Measurements from ENCODE around the gene MAZ. TPM values are rescaled to one million over a fixed set of nuclear protein-coding genes. Genes with fewer than 3 reads are reported as not detected.
A peak's percentile ranks its signal among the peaks of the same experiment; 100 is the strongest.

The MAZ gene
- polyA plus RNA-seq, 1 donor = 236 TPM

DNA sequence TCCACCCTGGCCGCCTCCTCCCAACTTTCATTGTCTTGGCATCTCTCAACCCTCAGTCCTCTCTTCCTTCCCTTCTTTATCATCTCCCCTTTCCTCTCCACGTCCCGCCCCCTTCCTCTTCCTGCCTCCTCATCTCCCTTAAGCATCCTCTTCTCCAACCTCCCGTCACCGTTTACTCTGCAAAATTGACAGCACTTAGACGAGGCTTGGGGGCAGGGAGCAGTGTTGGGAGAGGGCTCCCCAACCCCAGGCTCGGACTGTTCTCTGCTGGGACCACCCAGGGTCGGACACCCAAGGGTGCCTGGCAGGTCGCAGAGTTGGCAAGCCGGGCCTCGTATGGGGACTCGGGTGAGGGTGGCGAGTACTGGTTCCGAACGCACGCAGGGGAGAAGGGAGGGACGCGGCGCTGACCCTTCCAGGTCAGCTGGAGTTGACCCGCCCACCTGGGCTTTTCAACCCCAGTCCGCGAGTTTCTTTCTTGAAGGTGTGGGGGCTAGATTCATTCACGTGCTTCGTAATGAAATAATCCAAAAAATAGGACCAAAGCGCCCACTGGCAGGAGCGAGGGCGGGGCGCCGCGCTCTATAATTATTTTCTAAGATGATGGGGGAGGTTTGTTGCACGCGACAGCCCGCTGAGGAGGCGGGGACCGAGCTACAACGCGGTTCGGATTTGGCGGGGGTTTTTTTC lies 8.8 kb downstream of the MAZ start:
- peaks cover 44% of the 10 kb centered on the region for H3K4me1 ChIP-seq (ENCODE audit: control insufficient read depth, insufficient read depth, low read length)
- peaks cover 14% of the 10 kb centered on the region for H3K27me3 ChIP-seq (ENCODE audit: control insufficient read depth, insufficient read depth, low read length)
- H3K27ac ChIP-seq (ENCODE audit: low read length) = peak overlapping the region; percentile 91
- DNase-seq = peak in 1 of 2 donors; percentile 17
- peaks cover 23% of the 10 kb centered on the region for H3K36me3 ChIP-seq (ENCODE audit: control insufficient read depth, insufficient read depth, low read length)
- 41% methylated on average over 4 of the region's 39 CpGs for WGBS (ENCODE audit: insufficient coverage, low lambda C conversion rate)
- H3K4me3 ChIP-seq (ENCODE audit: low read length) = peak overlapping the region; percentile 83
- H3K9me3 ChIP-seq (ENCODE audit: control insufficient read depth, low read depth, low read length) = no peaks in the 10 kb centered on the region

DNA sequence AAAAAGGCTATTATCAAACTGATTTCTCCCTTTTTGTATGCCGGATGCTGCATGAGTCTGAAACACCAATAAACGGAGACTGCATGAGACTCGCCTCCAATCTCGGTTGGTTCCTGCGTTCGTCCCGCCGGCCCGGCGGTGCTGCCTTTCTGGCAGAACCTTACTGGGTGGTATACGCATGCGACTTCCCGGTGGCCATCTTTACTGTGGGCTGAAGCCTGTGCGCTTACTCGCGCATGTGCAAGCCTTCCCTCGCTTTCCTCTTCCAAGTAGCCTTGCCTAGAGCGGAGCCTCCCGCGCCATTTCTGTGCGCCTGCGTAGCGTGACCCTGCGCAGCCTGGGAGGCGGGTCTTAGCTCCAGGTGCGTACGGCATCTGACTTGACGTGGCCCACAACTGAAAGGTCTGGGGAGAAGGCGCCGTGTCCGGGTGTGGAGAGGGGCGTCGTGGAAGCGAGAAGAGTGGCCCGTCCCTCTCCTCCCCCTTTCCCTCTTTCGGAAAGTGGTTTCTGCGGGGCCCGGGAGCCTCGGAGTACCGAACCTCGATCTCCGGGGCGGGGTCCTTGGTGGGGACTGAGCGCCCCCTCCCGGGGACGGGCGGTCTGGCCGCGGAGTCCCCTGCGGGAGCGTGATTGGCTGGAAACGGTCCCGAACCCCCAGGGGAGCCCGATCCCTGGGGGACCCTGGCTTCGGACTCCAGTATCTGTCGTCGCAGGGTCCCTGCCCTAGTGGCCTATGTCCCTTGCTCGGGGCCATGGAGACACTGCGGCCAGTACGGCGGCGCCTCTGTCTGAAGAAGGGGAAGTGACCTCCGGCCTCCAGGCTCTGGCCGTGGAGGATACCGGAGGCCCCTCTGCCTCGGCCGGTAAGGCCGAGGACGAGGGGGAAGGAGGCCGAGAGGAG lies 9.7 kb downstream of the MAZ start, which contains the start of gene PAGR1:
PAGR1 (plus strand) TSS at position 360 of the 901 bp plus-strand sequence; CDS start at position 734, 374 bp downstream.
- no peaks in the 10 kb centered on the region for H3K9me3 ChIP-seq (ENCODE audit: control insufficient read depth, low read depth, low read length)
- H3K4me3 ChIP-seq (ENCODE audit: low read length) = peak within 1 kb of the TSS; percentile 83
- peaks cover 36% of the 10 kb centered on the region for H3K4me1 ChIP-seq (ENCODE audit: control insufficient read depth, insufficient read depth, low read length)
- WGBS (ENCODE audit: insufficient coverage, low lambda C conversion rate) = no CpG with 5 or more reads among the region's 70 CpGs
- H3K27ac ChIP-seq (ENCODE audit: low read length) = peak within 1 kb of the TSS; percentile 91
- peaks cover 19% of the 10 kb centered on the region for H3K36me3 ChIP-seq (ENCODE audit: control insufficient read depth, insufficient read depth, low read length)
- H3K27me3 ChIP-seq (ENCODE audit: control insufficient read depth, insufficient read depth, low read length) = peaks cover 14% of the 10 kb centered on the region
- peak; percentile 99 to 100 for DNase-seq

DNA sequence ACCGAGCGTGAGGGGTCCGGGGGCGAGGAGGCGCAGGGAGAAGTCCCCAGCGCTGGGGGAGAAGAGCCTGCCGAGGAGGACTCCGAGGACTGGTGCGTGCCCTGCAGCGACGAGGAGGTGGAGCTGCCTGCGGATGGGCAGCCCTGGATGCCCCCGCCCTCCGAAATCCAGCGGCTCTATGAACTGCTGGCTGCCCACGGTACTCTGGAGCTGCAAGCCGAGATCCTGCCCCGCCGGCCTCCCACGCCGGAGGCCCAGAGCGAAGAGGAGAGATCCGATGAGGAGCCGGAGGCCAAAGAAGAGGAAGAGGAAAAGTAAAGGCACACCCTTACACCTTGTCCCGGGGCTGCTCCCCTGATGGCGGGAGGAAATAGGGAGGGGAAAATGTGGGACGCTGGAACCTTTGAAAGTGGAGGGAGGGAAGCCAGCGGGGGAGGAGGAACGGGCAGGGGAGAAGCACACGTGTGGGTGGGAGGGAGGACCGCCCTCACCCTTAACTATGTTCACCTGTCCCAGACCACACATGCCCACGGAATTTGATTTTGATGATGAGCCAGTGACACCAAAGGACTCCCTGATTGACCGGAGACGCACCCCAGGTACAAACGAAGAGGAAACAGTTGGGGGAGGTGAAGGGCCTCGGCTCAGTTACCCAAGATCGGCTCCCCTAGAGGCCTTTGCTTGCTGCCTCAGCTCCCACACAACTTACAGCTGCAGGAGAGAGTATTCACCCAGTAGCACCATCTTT lies 10.5 kb downstream of the MAZ start:
- DNase-seq = peak in 1 of 2 donors; percentile 75
- peaks cover 38% of the 10 kb centered on the region for H3K4me1 ChIP-seq (ENCODE audit: control insufficient read depth, insufficient read depth, low read length)
- H3K27me3 ChIP-seq (ENCODE audit: control insufficient read depth, insufficient read depth, low read length) = peaks cover 14% of the 10 kb centered on the region
- no CpG with 5 or more reads among the region's 37 CpGs for WGBS (ENCODE audit: insufficient coverage, low lambda C conversion rate)
- H3K4me3 ChIP-seq (ENCODE audit: low read length) = peak overlapping the region; percentile 83
- H3K36me3 ChIP-seq (ENCODE audit: control insufficient read depth, insufficient read depth, low read length) = peaks cover 19% of the 10 kb centered on the region
- peak overlapping the region; percentile 91 for H3K27ac ChIP-seq (ENCODE audit: low read length)
- no peaks in the 10 kb centered on the region for H3K9me3 ChIP-seq (ENCODE audit: control insufficient read depth, low read depth, low read length)

DNA sequence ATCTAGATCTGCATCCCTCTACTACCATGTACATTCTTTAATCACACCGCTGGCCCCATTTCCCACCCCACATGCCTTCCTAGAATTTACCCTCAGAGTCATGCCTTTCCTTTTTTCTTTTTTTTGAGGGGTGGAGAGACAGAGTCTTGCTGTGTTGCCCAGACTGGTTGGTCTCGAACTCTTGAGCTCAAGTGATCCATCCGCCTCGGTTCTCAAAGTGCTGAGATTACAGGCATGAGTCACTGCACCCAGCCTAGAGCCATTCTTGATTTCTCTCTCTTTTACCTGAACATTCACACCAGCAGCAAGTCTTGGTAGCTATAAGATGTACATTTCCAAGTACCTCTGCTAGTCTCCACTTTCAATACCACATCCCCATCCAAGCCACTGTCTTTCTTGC lies 11.8 kb downstream of the MAZ start:
- peaks cover 19% of the 10 kb centered on the region for H3K36me3 ChIP-seq (ENCODE audit: control insufficient read depth, insufficient read depth, low read length)
- WGBS (ENCODE audit: insufficient coverage, low lambda C conversion rate) = 100% methylated on average over 1 of the region's 4 CpGs
- peaks cover 4% of the 10 kb centered on the region for H3K27me3 ChIP-seq (ENCODE audit: control insufficient read depth, insufficient read depth, low read length)
- DNase-seq = no peak
- H3K4me1 ChIP-seq (ENCODE audit: control insufficient read depth, insufficient read depth, low read length) = peaks cover 40% of the 10 kb centered on the region
- no peak overlapping the region for H3K4me3 ChIP-seq (ENCODE audit: low read length)
- H3K9me3 ChIP-seq (ENCODE audit: control insufficient read depth, low read depth, low read length) = no peaks in the 10 kb centered on the region
- no peak overlapping the region for H3K27ac ChIP-seq (ENCODE audit: low read length)

DNA sequence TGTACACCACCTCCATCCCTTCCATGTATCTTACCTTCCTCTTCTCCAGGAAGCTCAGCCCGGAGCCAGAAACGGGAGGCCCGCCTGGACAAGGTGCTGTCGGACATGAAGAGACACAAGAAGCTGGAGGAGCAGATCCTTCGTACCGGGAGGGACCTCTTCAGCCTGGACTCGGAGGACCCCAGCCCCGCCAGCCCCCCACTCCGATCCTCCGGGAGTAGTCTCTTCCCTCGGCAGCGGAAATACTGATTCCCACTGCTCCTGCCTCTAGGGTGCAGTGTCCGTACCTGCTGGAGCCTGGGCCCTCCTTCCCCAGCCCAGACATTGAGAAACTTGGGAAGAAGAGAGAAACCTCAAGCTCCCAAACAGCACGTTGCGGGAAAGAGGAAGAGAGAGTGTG lies 13.2 kb downstream of the MAZ start:
- no peaks in the 10 kb centered on the region for H3K9me3 ChIP-seq (ENCODE audit: control insufficient read depth, low read depth, low read length)
- peak in 1 of 2 donors; percentile 40 for DNase-seq
- H3K4me1 ChIP-seq (ENCODE audit: control insufficient read depth, insufficient read depth, low read length) = peaks cover 54% of the 10 kb centered on the region
- peak overlapping the region; percentile 94 for H3K27ac ChIP-seq (ENCODE audit: low read length)
- WGBS (ENCODE audit: insufficient coverage, low lambda C conversion rate) = no CpG with 5 or more reads among the region's 15 CpGs
- H3K36me3 ChIP-seq (ENCODE audit: control insufficient read depth, insufficient read depth, low read length) = peaks cover 19% of the 10 kb centered on the region
- H3K27me3 ChIP-seq (ENCODE audit: control insufficient read depth, insufficient read depth, low read length) = no peaks in the 10 kb centered on the region
- H3K4me3 ChIP-seq (ENCODE audit: low read length) = peak overlapping the region; percentile 65

DNA sequence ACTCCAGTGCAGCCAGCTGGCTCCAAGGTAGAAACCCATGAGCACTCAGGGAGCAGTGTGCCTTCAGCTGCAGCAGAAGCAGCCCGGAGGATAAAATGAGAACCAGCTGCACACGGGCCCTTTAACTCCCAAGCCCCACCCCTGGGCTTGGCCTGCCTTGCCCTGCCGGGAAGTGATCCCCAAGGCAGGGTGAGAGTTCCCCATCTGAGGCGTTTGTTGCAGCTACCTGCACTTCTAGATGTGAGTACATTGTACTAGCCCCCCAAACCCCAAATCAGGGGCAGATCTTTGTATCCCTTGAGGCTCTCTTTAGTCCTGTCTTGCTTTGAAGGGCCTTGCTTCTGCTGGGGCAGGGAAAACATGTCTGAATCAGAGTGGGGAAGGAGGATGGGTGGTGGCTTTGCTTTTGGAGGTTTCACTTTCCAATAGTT lies 14.0 kb downstream of the MAZ start, which contains the start of gene MVP:
MVP (plus strand) TSS at position 192 of the 431 bp plus-strand sequence. CDS start 10,088 bp downstream, outside the sequence.
- H3K27me3 ChIP-seq (ENCODE audit: control insufficient read depth, insufficient read depth, low read length) = no peaks in the 10 kb centered on the region
- peak within 1 kb of the TSS; percentile 65 for H3K4me3 ChIP-seq (ENCODE audit: low read length)
- H3K9me3 ChIP-seq (ENCODE audit: control insufficient read depth, low read depth, low read length) = no peaks in the 10 kb centered on the region
- peak within 1 kb of the TSS; percentile 94 for H3K27ac ChIP-seq (ENCODE audit: low read length)
- peaks cover 19% of the 10 kb centered on the region for H3K36me3 ChIP-seq (ENCODE audit: control insufficient read depth, insufficient read depth, low read length)
- H3K4me1 ChIP-seq (ENCODE audit: control insufficient read depth, insufficient read depth, low read length) = peaks cover 58% of the 10 kb centered on the region
- DNase-seq = peak in 1 of 2 donors; percentile 79
- no CpG with 5 or more reads among the region's 4 CpGs for WGBS (ENCODE audit: insufficient coverage, low lambda C conversion rate)

DNA sequence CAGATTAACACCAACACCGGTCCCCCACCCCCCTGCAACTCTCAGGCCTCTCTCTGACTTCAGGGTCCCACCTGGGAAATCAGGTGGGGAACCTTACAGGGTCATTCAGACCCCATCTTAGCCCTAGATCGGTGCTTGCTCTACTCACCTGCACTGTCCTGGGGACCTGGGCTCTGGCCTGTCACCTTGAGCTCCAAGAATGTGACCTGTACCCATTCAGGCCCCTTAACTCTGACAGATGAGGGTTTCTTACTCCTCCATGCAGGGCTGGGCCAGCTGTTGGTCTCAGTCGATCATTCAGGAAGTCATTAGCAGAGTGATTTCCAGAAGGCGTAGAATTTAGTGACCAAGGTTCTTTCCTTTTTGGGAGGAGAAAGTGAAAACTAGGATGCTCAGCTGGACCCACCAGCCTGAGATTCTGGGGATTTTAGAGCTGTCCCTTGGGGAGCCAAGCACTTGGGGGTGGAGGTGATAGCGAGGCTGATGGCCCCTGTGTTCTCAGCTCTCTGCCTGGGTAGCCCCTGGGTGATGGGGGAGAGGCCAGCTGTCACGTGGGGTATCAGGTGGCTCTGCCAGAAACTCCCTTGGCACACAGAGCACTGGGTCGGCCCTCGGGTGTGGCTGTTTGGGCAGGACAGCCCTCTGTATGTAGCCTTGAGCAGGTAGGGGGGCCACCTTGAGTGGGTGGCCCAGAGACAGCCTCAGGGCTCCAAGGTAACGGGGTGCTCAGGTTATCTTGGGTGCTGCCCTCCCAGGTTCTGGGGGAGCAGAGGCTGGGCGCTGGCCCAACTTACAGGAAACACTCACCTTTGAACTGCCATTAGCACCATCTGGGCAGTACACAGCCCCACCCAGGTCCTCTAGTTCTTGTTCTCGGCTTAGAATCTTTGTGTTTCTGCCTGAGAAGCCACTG lies 14.7 kb downstream of the MAZ start:
- Histone ChIP-seq H3K27ac (ENCODE audit: low read length) (peak overlapping the region; percentile 94), H3K27me3 (ENCODE audit: control insufficient read depth, insufficient read depth, low read length) (no peaks in the 10 kb centered on the region), H3K9me3 (ENCODE audit: control insufficient read depth, low read depth, low read length) (no peaks in the 10 kb centered on the region), H3K4me3 (ENCODE audit: low read length) (peak overlapping the region; percentile 65), H3K4me1 (ENCODE audit: control insufficient read depth, insufficient read depth, low read length) (peaks cover 64% of the 10 kb centered on the region), H3K36me3 (ENCODE audit: control insufficient read depth, insufficient read depth, low read length) (peaks cover 19% of the 10 kb centered on the region)
- DNase-seq = peak in 1 of 2 donors; percentile 69
- WGBS (ENCODE audit: insufficient coverage, low lambda C conversion rate) = no CpG with 5 or more reads among the region's 11 CpGs

DNA sequence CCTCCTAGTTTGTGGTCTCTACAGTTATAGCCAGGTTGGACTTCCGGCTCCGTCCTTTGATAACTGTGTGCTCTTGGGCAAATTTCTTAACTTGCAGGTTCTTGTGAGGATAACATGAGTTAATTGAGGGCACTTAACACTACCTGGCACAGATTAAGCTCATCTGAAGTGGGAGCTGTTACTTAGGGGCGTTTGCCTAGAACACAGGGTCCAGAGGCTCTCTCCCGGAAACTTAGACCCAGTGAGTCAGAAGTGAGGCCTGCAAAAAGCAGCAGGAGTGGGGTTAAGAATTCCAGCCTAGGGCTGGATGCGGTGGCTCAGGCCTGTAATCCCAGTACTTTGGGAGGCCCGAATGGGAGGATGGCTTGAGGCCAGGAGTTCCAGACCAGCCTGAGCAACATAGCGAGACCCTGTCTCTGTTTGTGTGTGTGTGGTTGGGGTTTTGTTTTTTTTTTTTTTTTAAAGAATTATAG lies 15.3 kb downstream of the MAZ start:
- DNase-seq = peak; percentile 72 to 82
- WGBS (ENCODE audit: insufficient coverage, low lambda C conversion rate) = no CpG with 5 or more reads among the region's 7 CpGs
- peaks cover 68% of the 10 kb centered on the region for H3K4me1 ChIP-seq (ENCODE audit: control insufficient read depth, insufficient read depth, low read length)
- H3K4me3 ChIP-seq (ENCODE audit: low read length) = peak overlapping the region; percentile 65
- H3K27me3 ChIP-seq (ENCODE audit: control insufficient read depth, insufficient read depth, low read length) = no peaks in the 10 kb centered on the region
- H3K9me3 ChIP-seq (ENCODE audit: control insufficient read depth, low read depth, low read length) = no peaks in the 10 kb centered on the region
- peaks cover 19% of the 10 kb centered on the region for H3K36me3 ChIP-seq (ENCODE audit: control insufficient read depth, insufficient read depth, low read length)
- H3K27ac ChIP-seq (ENCODE audit: low read length) = peak overlapping the region; percentile 94

DNA sequence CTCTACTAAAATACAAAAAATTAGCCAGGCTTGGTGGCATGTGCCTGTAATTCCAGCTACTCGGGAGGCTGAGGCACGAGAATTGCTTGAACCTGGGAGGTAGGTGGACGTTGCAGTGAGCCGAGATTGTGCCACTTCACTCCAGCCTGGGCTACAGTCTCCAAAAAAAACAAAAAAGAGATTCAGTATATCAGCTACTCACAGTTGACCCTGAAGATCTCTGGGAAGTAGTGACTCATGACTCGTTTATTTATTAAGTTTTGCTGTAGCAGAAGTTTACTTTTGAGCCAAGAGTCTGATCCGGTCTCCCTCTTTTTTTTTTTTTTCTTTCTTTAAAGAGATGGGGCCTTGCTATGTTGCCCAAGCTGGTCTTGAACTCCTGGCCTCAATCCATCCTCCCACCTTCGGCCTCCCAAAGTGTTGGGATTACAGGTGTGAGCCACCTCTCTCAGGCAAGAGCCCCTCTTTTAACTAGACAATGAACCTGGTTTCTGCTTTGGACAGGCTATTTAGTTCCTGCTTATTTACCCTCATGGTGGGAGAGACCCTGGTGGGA lies 18.3 kb downstream of the MAZ start:
- H3K36me3 ChIP-seq (ENCODE audit: control insufficient read depth, insufficient read depth, low read length) = peaks cover 1% of the 10 kb centered on the region
- H3K4me3 ChIP-seq (ENCODE audit: low read length) = no peak overlapping the region
- peaks cover 77% of the 10 kb centered on the region for H3K4me1 ChIP-seq (ENCODE audit: control insufficient read depth, insufficient read depth, low read length)
- DNase-seq = peak in 1 of 2 donors; percentile 60
- H3K27ac ChIP-seq (ENCODE audit: low read length) = peak overlapping the region; percentile 72
- H3K27me3 ChIP-seq (ENCODE audit: control insufficient read depth, insufficient read depth, low read length) = no peaks in the 10 kb centered on the region
- WGBS (ENCODE audit: insufficient coverage, low lambda C conversion rate) = 8% methylated on average over 2 of the region's 7 CpGs
- no peaks in the 10 kb centered on the region for H3K9me3 ChIP-seq (ENCODE audit: control insufficient read depth, low read depth, low read length)
